Right renal pelvis (tissue), 4 donors: Measurements from ENCODE around the gene KRT12. TPM values are rescaled to one million over a fixed set of nuclear protein-coding genes. Genes with fewer than 3 reads are reported as not detected.

Experiments
- DNase-seq, 4 donors: peaks; one replicate each; pipeline ENCODE4 v3.0.0-alpha.2; 2013; ENCODE audit warnings: low read depth in 4 of 4, low spot score in 3 of 4, missing footprints in 1 of 4
- polyA plus RNA-seq, 4 donors: library from polyadenylated mRNA; unstranded; fragments of 120-200 nt; gene quantifications; one replicate each; pipeline ENCODE4 v1.2.1, GENCODE V29; 2013; ENCODE audit not compliant: insufficient read length in 4 of 4

Gene KRT12
- polyA plus RNA-seq, 4 donors = 0.12 TPM; not detected in 3

DNA sequence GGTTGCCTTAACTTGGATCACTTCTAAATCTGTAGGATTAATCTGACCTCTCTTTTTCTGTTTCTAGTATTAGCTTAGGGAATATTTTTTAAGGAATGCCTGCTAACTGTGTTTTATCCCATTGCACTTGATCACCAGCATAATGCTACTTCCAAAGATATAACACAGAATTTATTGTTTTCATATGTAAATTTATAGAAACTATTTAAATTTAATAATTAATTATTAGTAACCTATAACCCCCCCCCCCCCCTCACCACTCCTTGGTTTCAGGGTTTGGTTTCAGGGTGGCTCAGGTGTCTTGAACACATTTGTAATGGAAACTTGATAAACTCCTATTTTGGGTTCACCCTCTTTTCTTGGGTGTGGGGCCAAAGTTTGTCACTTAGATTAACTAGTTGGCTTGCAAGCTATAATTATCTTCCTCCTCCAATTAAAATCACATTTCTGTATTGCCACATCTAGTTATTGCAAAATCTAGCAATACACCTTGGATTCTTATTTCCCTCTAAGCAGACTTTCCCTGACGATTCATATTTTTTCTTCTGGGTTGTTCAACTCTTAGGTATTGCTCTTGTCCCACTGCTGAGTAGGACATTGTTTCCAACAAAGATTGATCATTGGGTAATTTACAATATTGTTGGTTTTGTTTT is 18.3 kb downstream of the KRT12 start:
- DNase-seq = no peak

DNA sequence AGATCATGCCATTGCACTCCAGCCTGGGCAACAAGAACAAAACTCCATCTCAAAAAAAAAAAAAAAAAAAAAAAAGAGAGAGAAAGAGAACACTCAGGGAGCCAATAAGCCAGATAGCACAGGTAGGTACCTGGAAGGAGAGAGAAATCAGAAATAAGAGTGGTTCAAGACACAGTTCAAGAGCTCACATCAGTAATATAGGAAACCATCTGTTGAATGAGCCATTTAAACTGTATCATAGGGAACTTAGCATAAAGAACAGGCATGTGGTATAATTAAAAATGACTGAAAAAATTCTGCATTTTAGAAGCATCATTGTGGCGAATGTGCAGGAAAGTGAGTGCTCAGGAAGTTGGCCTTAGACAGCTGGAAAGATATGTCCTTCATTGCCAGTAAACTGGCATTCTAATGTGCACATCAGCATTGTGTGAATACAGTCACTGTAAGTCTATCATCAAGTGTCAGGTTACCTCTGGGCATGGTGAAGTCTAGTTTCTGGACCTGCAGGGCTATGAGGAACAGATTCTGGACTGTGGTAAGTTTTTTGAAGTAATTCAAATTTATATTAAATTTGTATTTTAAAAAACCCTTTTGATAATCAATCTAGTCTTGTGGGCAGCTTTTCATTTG is 20.4 kb downstream of the KRT12 start:
- DNase-seq = no peak

GRCh38 chr17:40844671-40845107 is 22.3 kb downstream of the KRT12 start:
- DNase-seq = no peak

DNA sequence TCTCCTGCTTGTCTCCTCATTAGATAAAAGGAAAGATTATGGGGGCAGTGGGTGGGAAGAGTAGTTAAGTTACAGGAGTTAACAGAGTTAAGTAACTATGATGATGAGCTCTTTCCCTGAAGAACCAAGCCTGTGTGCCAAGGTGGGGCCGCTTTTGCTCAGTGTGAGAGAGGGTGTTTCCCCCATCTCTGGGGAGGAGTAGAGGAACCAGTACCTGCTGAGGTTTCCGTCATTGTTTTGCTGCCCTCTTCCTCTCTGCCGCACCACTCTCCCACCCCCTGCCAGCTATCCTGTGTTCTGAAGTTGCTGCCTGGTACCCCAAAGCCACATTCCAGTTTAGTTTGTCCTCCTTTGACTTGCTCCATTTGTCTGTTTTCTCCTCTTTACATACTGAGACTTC is 23.8 kb downstream of the KRT12 start:
- DNase-seq = no peak

DNA sequence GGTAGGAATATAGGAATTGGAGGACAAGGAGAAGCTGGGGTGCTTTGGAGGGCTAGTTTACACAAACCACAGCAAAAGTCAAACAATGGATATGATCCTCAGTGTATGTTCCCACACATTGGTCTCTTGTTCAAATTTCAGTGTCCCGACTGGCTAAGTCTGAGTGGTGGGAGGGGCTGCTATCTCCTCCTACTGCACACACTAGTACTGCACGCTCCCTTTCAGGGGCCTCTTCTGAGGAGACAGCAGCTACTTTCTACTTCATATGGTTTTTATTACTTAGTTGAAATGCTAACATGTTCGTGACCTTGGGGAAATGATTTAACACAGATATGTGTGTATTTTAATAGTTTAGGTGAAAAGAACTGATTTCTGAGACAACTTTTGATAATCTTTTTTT is 25.8 kb downstream of the KRT12 start:
- no peak for DNase-seq

DNA sequence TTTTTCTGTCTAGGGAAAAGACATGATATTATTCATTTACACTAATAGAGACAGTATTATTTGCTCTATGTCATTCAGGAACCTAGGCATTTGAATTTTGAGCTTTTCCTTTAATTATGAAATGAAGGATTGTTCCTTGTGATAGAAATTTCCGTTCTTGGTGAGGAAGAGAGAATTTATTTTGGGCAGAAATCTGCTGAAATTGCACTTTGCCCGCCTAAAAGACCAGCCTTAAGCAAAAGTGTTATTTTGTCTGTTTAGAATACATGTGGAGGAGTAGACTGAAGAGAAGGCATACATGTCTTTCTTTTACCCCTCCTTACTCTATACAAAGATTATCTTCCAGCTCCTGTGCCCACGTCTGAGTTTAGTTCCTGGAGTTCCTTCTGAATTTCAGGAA is 27.8 kb downstream of the KRT12 start:
- DNase-seq = no peak

GRCh38 chr17:40836020-40836419 is 31.0 kb downstream of the KRT12 start:
- no peak for DNase-seq

DNA sequence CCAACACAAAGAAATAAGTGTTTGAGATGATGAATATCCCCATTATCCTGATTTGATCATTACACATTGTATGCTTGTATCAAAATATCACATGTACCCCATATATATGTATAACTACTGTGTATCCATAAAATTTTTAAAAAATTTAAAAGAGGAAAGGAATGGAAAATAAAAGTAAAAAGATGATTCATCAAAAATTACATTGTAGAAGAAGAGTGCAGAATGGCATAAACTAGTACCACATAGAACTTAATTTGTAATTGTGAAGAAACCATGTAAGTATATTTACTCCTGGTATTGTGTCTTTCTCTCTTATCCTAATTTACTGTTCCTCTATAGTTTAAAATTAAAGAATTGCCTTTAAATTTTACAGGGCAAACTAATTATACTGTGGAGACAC is 33.1 kb downstream of the KRT12 start:
- no peak for DNase-seq

DNA sequence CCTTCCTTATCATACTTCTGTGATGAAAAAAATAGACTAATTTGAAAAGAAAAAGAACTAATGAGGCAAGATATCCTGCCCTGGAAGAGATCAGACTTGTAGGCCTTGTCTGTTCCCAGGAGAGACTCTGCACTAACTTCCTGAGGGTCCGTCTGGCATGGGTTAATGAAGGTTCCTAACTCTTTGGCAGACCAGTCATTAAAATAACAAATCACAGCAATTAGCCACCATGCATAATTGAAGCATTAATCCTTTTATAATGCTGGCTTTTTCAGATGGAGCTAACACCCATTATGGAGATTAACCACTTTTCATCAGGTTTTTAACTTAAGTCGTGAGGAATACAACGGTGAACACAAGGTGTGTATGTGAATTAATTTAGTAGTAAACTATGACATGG is 34.2 kb downstream of the KRT12 start:
- no peak for DNase-seq

- DNase-seq = no peak
Measured at GRCh38 chr17:40830085-40830776, 36.8 kb downstream of the KRT12 start.

DNA sequence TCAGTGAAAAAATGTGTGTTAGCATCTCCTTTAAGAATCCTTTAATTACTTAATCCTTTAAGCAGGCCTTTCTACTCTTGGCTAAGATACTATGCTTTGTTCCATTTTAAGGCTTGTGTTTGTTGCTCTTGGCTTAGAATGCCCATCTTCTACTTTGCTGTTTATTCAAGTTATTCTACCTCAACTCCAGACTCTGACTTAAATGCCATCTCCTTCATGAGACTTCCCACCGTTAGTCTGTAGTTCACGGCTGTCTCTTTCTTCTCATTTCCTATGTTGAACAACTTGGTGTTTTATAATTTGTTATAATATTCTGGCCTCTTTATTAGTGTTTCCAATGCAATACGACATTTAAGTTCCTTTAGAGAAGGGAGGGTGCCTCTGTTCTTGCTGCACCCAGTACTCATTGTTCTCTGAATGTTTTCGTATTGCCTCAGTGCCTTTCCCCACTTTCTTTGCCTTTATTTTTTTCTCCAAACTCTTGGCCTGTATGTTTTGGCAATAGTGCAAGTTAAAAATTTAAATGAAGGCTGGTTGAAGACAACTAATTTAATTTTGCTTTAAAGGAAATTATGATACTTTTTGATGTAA is 38.5 kb downstream of the KRT12 start:
- DNase-seq = no peak

- no peak for DNase-seq
Measured at GRCh38 chr17:40827746-40828453, 39.1 kb downstream of the KRT12 start.

GRCh38 chr17:40825599-40825998 is 41.4 kb downstream of the KRT12 start:
- no peak for DNase-seq

DNA sequence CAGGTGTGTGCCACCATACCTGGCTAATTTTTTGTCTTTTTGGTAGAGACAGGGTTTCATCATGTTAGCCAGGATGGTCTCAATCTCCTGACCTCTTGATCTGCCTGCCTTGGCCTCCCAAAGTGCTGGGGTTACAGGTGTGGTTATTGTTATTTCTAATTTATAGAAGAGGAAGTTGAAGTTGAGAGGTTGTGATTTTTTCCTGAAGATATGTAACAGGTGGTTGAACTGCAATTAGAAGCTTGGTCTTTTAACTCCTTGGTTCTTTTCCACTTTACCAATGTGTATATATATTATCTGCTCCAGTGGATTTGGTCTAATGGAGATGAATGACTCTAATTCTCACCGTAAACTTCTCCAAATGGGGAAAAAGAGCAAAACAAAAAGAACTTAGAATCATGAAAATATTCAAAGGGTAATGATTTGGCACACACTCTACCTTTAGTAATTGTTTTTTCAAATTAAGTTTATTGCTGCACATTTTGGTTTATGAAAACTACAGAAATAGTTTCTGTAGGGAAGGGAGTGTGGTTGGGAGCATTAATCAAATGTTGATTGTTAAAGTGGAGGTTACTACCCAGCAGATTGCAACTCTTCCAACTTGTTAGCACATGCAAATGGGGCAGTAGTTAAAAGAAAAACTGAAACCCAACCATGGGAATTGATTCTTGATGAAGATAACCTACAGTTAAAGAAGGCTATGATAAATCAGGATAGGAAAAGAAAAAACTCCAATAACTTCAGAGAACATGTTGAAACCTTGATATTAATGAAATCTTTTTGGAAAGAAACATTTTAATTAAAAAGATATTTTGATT is 42.8 kb downstream of the KRT12 start:
- DNase-seq = no peak

DNA sequence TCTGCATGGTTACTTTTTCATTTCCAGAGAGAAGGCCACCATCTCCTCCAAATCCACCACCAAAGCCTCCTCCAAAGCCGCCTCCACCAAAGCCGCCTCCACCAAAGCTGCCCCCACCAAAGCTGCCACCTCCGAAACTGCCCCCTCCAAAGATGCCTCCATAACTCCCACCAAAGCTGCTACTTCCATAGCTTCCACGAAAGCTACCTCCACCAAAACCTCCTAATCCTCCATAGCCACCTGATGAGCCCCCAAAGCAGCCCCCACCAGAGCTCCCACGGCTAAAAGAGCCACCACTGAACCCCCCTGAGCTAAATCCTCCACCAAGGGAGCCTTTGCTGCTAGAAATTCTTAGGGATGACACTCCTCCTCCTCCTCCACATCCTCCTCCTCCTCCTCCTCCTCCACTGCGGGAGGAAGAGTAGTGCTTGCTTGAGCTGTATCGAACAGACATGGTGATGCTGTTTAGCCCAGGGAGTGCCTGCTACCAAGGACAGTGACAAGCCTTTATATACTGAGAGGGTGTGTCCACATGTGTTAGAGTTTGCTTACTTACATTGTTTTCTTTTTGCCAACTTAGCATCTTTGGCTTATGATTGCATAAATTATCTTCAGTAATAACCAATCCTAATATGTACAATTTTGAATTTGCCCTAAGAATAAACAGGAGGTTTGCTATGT is 44.8 kb downstream of the KRT12 start, which contains the start of gene KRT10:
Gene KRT10 (minus strand): TSS at position 483 of the 681 bp plus-strand sequence. CDS start 29 bp downstream, at position 454.
- no peak for DNase-seq

DNA sequence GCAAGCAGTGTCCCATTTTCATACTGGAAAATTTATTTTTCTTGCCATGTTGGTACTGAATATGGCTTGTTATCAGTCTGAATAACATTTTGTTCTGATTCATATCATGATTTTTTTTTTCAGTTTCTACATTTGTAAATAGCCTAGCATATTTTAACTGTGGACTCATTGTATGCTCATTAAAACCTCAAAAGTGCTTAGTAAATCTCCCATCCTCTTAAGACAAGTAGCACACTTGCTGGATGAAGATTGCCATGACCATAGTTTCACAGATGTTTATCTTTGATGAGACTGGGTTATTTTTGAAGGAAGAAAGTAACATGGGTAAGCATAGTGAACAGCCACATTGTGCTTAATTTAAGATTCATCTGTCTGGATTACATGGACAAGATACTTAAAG is 45.5 kb downstream of the KRT12 start:
- no peak for DNase-seq

GRCh38 chr17:40820228-40820838 is 46.7 kb downstream of the KRT12 start:
- no peak for DNase-seq

DNA sequence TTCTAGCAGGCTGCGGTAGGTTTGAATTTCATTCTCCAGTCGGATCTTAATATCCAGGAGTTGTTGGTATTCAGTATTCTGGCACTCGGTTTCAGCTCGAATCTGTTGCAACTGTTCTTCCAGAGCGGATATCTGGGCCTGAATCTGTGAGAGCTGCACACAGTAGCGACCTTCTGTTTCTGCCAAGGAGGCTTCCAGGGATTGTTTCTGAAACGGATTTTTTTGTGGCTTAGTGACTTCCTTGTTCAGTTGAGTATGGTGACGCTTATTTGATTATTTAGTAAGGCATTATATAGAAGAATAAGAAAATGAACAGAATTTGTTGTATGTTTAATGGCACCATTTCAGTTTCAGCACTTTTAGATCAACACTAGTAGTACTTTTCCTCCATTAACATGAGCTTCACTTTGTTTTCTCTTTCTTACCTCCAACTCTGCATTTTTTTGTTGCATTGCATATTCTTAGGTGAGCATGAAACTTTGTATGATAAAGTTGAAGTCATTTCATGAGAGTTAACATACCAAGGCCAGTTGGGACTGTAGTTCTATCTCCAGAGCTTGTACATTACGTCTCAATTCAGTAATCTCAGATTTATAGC is 47.4 kb downstream of the KRT12 start:
- DNase-seq = no peak
